GM23338 (cell line): Measurements from ENCODE around the gene DONSON. TPM values are rescaled to one million over a fixed set of nuclear protein-coding genes. Genes with fewer than 3 reads are reported as not detected.

Experiments
- ATAC-seq: fragments of 200-7000 bp; cut with Tn5 transposase; 3 replicates; pipeline ENCODE4 v1.9.1; 2020
- DNase-seq: peaks from one replicate; pipeline ENCODE4 v3.0.0-alpha.2; 2015; ENCODE audit warnings: low spot score
- H2AFZ ChIP-seq: fragments of 200-600 bp; sonication (generic); 2 replicates; pipeline ENCODE4 v1.8.0; 2016; ENCODE audit warnings: antibody characterized with exemption, mild to moderate bottlenecking, moderate library complexity
- H3F3A ChIP-seq: fragments of 200-600 bp; sonication (generic); replicated peaks from 2 replicates; pipeline ENCODE4 v1.8.0; 2017; ENCODE audit warnings: antibody characterized with exemption, mixed run types, low read depth
- H3K27ac ChIP-seq: fragments of 200-600 bp; sonication (generic); 2 replicates; pipeline ENCODE4 v1.6.1; 2016; ENCODE audit warnings: low read depth
- H3K27me3 ChIP-seq: fragments of 200-600 bp; sonication (generic); 2 replicates; pipeline ENCODE4 v1.8.0; 2016; ENCODE audit warnings: mild to moderate bottlenecking, mixed run types, moderate library complexity; ENCODE audit not compliant: insufficient read depth
- H3K36me3 ChIP-seq: fragments of 200-600 bp; sonication (generic); 2 replicates; pipeline ENCODE4 v1.8.0; 2016; ENCODE audit warnings: mild to moderate bottlenecking; ENCODE audit not compliant: insufficient read depth
- H3K4me1 ChIP-seq: fragments of 200-600 bp; sonication (generic); 2 replicates; pipeline ENCODE4 v1.8.0; 2016; ENCODE audit warnings: mild to moderate bottlenecking, moderate library complexity; ENCODE audit not compliant: insufficient read depth
- H3K4me2 ChIP-seq: fragments of 200-600 bp; sonication (generic); 2 replicates; pipeline ENCODE4 v1.7.1; 2017; ENCODE audit warnings: mixed run types
- H3K4me3 ChIP-seq: fragments of 200-600 bp; sonication (generic); 2 replicates; pipeline ENCODE4 v1.6.1; 2016; ENCODE audit warnings: mixed run types
- H3K79me2 ChIP-seq: fragments of 200-600 bp; sonication (generic); replicated peaks from 2 replicates; pipeline ENCODE4 v1.8.0; 2017; ENCODE audit warnings: mild to moderate bottlenecking; ENCODE audit not compliant: insufficient read depth
- H3K9me2 ChIP-seq: fragments of 200-600 bp; sonication (generic); 2 replicates; pipeline ENCODE4 v1.8.0; 2017; ENCODE audit not compliant: insufficient read depth
- H4K20me1 ChIP-seq: fragments of 200-600 bp; sonication (generic); replicated peaks from 2 replicates; pipeline ENCODE4 v1.8.0; 2017; ENCODE audit warnings: mild to moderate bottlenecking; ENCODE audit not compliant: insufficient read depth
- H3K27ac Mint-ChIP-seq: 2 replicates; pipeline ENCODE4 v1.8.0; 2020; ENCODE audit warnings: inconsistent platforms, mild to moderate bottlenecking, moderate library complexity, mixed read lengths
- H3K27me3 Mint-ChIP-seq: 3 replicates; pipeline ENCODE4 v1.8.0; 2022; ENCODE audit warnings: low read depth, mild to moderate bottlenecking, moderate library complexity, mixed read lengths, inconsistent platforms; ENCODE audit not compliant: insufficient read depth, poor library complexity
- H3K36me3 Mint-ChIP-seq: 3 replicates; pipeline ENCODE4 v1.8.0; 2021; ENCODE audit warnings: low read depth, mild to moderate bottlenecking, inconsistent platforms, moderate library complexity, mixed read lengths
- H3K4me1 Mint-ChIP-seq: 3 replicates; pipeline ENCODE4 v1.8.0; 2020; ENCODE audit warnings: mild to moderate bottlenecking, inconsistent platforms, mixed read lengths
- H3K4me3 Mint-ChIP-seq: 3 replicates; pipeline ENCODE4 v1.8.0; 2021; ENCODE audit warnings: moderate library complexity, mild to moderate bottlenecking, inconsistent platforms, mixed read lengths
- H3K9me3 Mint-ChIP-seq: 3 replicates; pipeline ENCODE4 v1.8.0; 2020; ENCODE audit warnings: moderate library complexity, mild to moderate bottlenecking, inconsistent platforms, mixed read lengths
- CREB1 ChIP-seq: fragments of 250-450 bp; sonication (Bioruptor Pico); IDR thresholded peaks from 2 replicates; pipeline ENCODE4 v1.5.0; 2020; ENCODE audit warnings: low read depth, mild to moderate bottlenecking, moderate library complexity
- ETS1 ChIP-seq: IDR thresholded peaks from 2 replicates; pipeline ENCODE4 v1.6.1; 2016; ENCODE audit warnings: antibody characterized with exemption
- EZH2 ChIP-seq: fragments of 200-600 bp; sonication (generic); IDR thresholded peaks from one replicate; pipeline ENCODE4 v1.8.0; 2017; ENCODE audit warnings: antibody characterized with exemption, mild to moderate bottlenecking, low read depth; ENCODE audit not compliant: unreplicated experiment
- EZH2phosphoT487 ChIP-seq: fragments of 200-600 bp; sonication (generic); IDR thresholded peaks from one replicate; pipeline ENCODE4 v1.8.1; 2018; ENCODE audit warnings: antibody characterized with exemption; ENCODE audit not compliant: unreplicated experiment
- JUNB ChIP-seq: IDR thresholded peaks from one replicate; pipeline ENCODE4 v1.6.1; 2016; ENCODE audit warnings: antibody characterized with exemption; ENCODE audit not compliant: unreplicated experiment
- NANOG ChIP-seq: IDR thresholded peaks from 2 replicates; pipeline ENCODE4 v1.6.1; 2016; ENCODE audit warnings: antibody characterized with exemption, borderline replicate concordance
- POLR2AphosphoS5 ChIP-seq: IDR thresholded peaks from 2 replicates; pipeline ENCODE4 v1.6.1; 2016; ENCODE audit warnings: antibody characterized with exemption, low read depth
- STAT1 ChIP-seq: IDR thresholded peaks from one replicate; pipeline ENCODE4 v1.6.1; 2016; ENCODE audit warnings: antibody characterized with exemption; ENCODE audit not compliant: unreplicated experiment
- ZNF114 ChIP-seq: fragments of 250-450 bp; sonication (Bioruptor Pico); IDR thresholded peaks from 2 replicates; pipeline ENCODE4 v1.5.0; 2020; ENCODE audit warnings: mild to moderate bottlenecking, moderate library complexity
- ZNF331 ChIP-seq: fragments of 250-450 bp; sonication (Bioruptor Pico); IDR thresholded peaks from 2 replicates; pipeline ENCODE4 v1.5.0; 2020; ENCODE audit warnings: low read depth, mild to moderate bottlenecking, moderate library complexity
- ZNF462 ChIP-seq: fragments of 250-450 bp; sonication (Bioruptor Pico); IDR thresholded peaks from 2 replicates; pipeline ENCODE4 v1.5.0; 2020; ENCODE audit warnings: mild to moderate bottlenecking, moderate library complexity
- polyA plus RNA-seq: library from polyadenylated mRNA; unstranded; fragments of >200 nt; fragmentation: Nextera tagmentation; extraction: Ambion mirVana; gene quantifications from 2 replicates; pipeline ENCODE4 v1.2.1, GENCODE V29; 2016
- total RNA-seq: library from RNA; depleted of rRNA; stranded (reverse); fragments of >200 nt; shearing (Covaris generic); gene quantifications from 2 replicates; pipeline ENCODE4 v1.2.3, GENCODE V29; 2014
- TF ChIP-seq, protein P1 (sequence below), 2 experiments: fragments of 200-600 bp in 1 of 2; sonication (generic) in 1 of 2; conservative IDR thresholded peaks; 2 replicates each; pipeline versions ENCODE4 v1.5.1 to v1.6.1; 2016 to 2017; ENCODE audit warnings: antibody characterized with exemption in 2 of 2, low read depth in 2 of 2, mild to moderate bottlenecking in 2 of 2, moderate library complexity in 1 of 2

Gene DONSON
- total and polyA plus RNA-seq, 2 experiments from 2014 or later: 32.9 to 35.2 TPM

DNA sequence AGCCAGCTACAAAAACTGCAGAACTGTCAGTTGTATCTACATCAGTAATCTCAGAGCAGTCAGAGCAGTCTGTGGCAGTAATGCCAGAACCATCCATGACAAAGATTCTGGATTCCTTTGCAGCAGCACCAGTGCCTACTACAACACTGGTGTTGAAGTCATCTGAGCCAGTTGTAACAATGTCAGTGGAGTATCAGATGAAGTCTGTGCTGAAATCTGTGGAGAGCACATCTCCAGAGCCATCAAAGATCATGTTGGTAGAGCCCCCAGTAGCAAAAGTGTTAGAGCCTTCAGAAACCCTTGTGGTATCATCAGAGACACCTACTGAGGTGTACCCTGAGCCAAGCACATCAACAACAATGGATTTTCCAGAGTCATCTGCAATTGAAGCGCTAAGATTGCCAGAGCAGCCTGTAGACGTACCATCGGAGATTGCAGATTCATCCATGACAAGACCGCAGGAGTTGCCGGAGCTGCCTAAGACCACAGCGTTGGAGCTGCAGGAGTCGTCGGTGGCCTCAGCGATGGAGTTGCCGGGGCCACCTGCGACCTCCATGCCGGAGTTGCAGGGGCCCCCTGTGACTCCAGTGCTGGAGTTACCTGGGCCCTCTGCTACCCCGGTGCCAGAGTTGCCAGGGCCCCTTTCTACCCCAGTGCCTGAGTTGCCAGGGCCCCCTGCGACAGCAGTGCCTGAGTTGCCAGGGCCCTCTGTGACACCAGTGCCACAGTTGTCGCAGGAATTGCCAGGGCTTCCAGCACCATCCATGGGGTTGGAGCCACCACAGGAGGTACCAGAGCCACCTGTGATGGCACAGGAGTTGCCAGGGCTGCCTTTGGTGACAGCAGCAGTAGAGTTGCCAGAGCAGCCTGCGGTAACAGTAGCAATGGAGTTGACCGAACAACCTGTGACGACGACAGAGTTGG lies 38.4 kb downstream of the DONSON start:
- Histone ChIP-seq H3K4me3 (no peak overlapping the region), H3K36me3 (peaks cover 61% of the 10 kb centered on the region), H4K20me1 (peaks cover 50% of the 10 kb centered on the region), H3K4me2 (no peak overlapping the region), H3K79me2 (peaks cover 98% of the 10 kb centered on the region), H3K9me2 (no peaks in the 10 kb centered on the region), H3K27ac (no peak overlapping the region), H3K4me1 (no peaks in the 10 kb centered on the region), H2AFZ (no peak overlapping the region), H3K27me3 (no peaks in the 10 kb centered on the region), H3F3A (peaks cover 10% of the 10 kb centered on the region; the same call in 1 of the 2 replicates)
- Mint-ChIP-seq H3K36me3 (peaks cover 91% of the 10 kb centered on the region), H3K4me3 (no peak overlapping the region), H3K27me3 (no peaks in the 10 kb centered on the region), H3K9me3 (no peaks in the 10 kb centered on the region), H3K27ac (no peak overlapping the region), H3K4me1 (no peaks in the 10 kb centered on the region; the same call in 1 of the 3 replicates)
- no peak for ATAC-seq
- TF ChIP-seq STAT1: no peak
- DNase-seq: no peak

- H3K4me2 ChIP-seq: no peak overlapping the region
- H4K20me1 ChIP-seq: peaks cover 39% of the 10 kb centered on the region
- Mint-ChIP-seq H3K4me1 (no peaks in the 10 kb centered on the region; the same call in 1 of the 3 replicates), H3K9me3 (no peaks in the 10 kb centered on the region), H3K4me3 (no peak overlapping the region; the same call in 2 of the 3 replicates), H3K27ac (no peak overlapping the region), H3K27me3 (peaks cover 8% of the 10 kb centered on the region), H3K36me3 (peaks cover 67% of the 10 kb centered on the region)
- DNase-seq: no peak
- peaks cover 90% of the 10 kb centered on the region for H3K79me2 ChIP-seq
- no peaks in the 10 kb centered on the region for H3K9me2 ChIP-seq
- H3K27me3 ChIP-seq: no peaks in the 10 kb centered on the region
- H3F3A ChIP-seq: peaks cover 13% of the 10 kb centered on the region
- H3K4me1 ChIP-seq: peaks cover 7% of the 10 kb centered on the region
- H2AFZ ChIP-seq: no peak overlapping the region
- H3K36me3 ChIP-seq: peaks cover 29% of the 10 kb centered on the region
- ATAC-seq: no peak
- no peak overlapping the region for H3K4me3 ChIP-seq
- H3K27ac ChIP-seq: no peak overlapping the region
- TF ChIP-seq JUNB (no peak), EZH2phosphoT487 (no peak), ZNF114 (CRISPR knock-in tag) (no peak), NANOG (no peak), ZNF331 (CRISPR knock-in tag) (no peak), CREB1 (no peak), STAT1 (no peak), ETS1 (no peak), EZH2 (no peak), POLR2AphosphoS5 (no peak), ZNF462 (CRISPR knock-in tag) (no peak)
- TF ChIP-seq, protein P1, sequence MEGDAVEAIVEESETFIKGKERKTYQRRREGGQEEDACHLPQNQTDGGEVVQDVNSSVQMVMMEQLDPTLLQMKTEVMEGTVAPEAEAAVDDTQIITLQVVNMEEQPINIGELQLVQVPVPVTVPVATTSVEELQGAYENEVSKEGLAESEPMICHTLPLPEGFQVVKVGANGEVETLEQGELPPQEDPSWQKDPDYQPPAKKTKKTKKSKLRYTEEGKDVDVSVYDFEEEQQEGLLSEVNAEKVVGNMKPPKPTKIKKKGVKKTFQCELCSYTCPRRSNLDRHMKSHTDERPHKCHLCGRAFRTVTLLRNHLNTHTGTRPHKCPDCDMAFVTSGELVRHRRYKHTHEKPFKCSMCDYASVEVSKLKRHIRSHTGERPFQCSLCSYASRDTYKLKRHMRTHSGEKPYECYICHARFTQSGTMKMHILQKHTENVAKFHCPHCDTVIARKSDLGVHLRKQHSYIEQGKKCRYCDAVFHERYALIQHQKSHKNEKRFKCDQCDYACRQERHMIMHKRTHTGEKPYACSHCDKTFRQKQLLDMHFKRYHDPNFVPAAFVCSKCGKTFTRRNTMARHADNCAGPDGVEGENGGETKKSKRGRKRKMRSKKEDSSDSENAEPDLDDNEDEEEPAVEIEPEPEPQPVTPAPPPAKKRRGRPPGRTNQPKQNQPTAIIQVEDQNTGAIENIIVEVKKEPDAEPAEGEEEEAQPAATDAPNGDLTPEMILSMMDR (conservative IDR thresholded peaks at IDR 0.05; ENCODE audit: low read depth in 2 of 2): no peak
Measured at GRCh38 chr21:33546086-33546485, 42.4 kb downstream of the DONSON start.
